GM23338 (cell line): ENCODE results near the gene ANGPTL7. TPM values are rescaled to one million over a fixed set of nuclear protein-coding genes. Genes with fewer than 3 reads are reported as not detected.

Experiments used
- ATAC-seq: fragments of 200-7000 bp; cut with Tn5 transposase; 3 replicates; pipeline ENCODE4 v1.9.1; 2020
- DNase-seq: peaks from one replicate; pipeline ENCODE4 v3.0.0-alpha.2; 2015; ENCODE audit warnings: low spot score
- H2AFZ ChIP-seq: fragments of 200-600 bp; sonication (generic); 2 replicates; pipeline ENCODE4 v1.8.0; 2016; ENCODE audit warnings: antibody characterized with exemption, mild to moderate bottlenecking, moderate library complexity
- H3F3A ChIP-seq: fragments of 200-600 bp; sonication (generic); replicated peaks from 2 replicates; pipeline ENCODE4 v1.8.0; 2017; ENCODE audit warnings: antibody characterized with exemption, mixed run types, low read depth
- H3K27ac ChIP-seq: fragments of 200-600 bp; sonication (generic); 2 replicates; pipeline ENCODE4 v1.6.1; 2016; ENCODE audit warnings: low read depth
- H3K27me3 ChIP-seq: fragments of 200-600 bp; sonication (generic); 2 replicates; pipeline ENCODE4 v1.8.0; 2016; ENCODE audit warnings: mild to moderate bottlenecking, mixed run types, moderate library complexity; ENCODE audit not compliant: insufficient read depth
- H3K36me3 ChIP-seq: fragments of 200-600 bp; sonication (generic); 2 replicates; pipeline ENCODE4 v1.8.0; 2016; ENCODE audit warnings: mild to moderate bottlenecking; ENCODE audit not compliant: insufficient read depth
- H3K4me1 ChIP-seq: fragments of 200-600 bp; sonication (generic); 2 replicates; pipeline ENCODE4 v1.8.0; 2016; ENCODE audit warnings: mild to moderate bottlenecking, moderate library complexity; ENCODE audit not compliant: insufficient read depth
- H3K4me2 ChIP-seq: fragments of 200-600 bp; sonication (generic); 2 replicates; pipeline ENCODE4 v1.7.1; 2017; ENCODE audit warnings: mixed run types
- H3K4me3 ChIP-seq: fragments of 200-600 bp; sonication (generic); 2 replicates; pipeline ENCODE4 v1.6.1; 2016; ENCODE audit warnings: mixed run types
- H3K79me2 ChIP-seq: fragments of 200-600 bp; sonication (generic); replicated peaks from 2 replicates; pipeline ENCODE4 v1.8.0; 2017; ENCODE audit warnings: mild to moderate bottlenecking; ENCODE audit not compliant: insufficient read depth
- H3K9me2 ChIP-seq: fragments of 200-600 bp; sonication (generic); 2 replicates; pipeline ENCODE4 v1.8.0; 2017; ENCODE audit not compliant: insufficient read depth
- H4K20me1 ChIP-seq: fragments of 200-600 bp; sonication (generic); replicated peaks from 2 replicates; pipeline ENCODE4 v1.8.0; 2017; ENCODE audit warnings: mild to moderate bottlenecking; ENCODE audit not compliant: insufficient read depth
- H3K27ac Mint-ChIP-seq: 2 replicates; pipeline ENCODE4 v1.8.0; 2020; ENCODE audit warnings: inconsistent platforms, mild to moderate bottlenecking, moderate library complexity, mixed read lengths
- H3K27me3 Mint-ChIP-seq: 3 replicates; pipeline ENCODE4 v1.8.0; 2022; ENCODE audit warnings: low read depth, mild to moderate bottlenecking, moderate library complexity, mixed read lengths, inconsistent platforms; ENCODE audit not compliant: insufficient read depth, poor library complexity
- H3K36me3 Mint-ChIP-seq: 3 replicates; pipeline ENCODE4 v1.8.0; 2021; ENCODE audit warnings: low read depth, mild to moderate bottlenecking, inconsistent platforms, moderate library complexity, mixed read lengths
- H3K4me1 Mint-ChIP-seq: 3 replicates; pipeline ENCODE4 v1.8.0; 2020; ENCODE audit warnings: mild to moderate bottlenecking, inconsistent platforms, mixed read lengths
- H3K4me3 Mint-ChIP-seq: 3 replicates; pipeline ENCODE4 v1.8.0; 2021; ENCODE audit warnings: moderate library complexity, mild to moderate bottlenecking, inconsistent platforms, mixed read lengths
- H3K9me3 Mint-ChIP-seq: 3 replicates; pipeline ENCODE4 v1.8.0; 2020; ENCODE audit warnings: moderate library complexity, mild to moderate bottlenecking, inconsistent platforms, mixed read lengths
- CREB1 ChIP-seq: fragments of 250-450 bp; sonication (Bioruptor Pico); IDR thresholded peaks from 2 replicates; pipeline ENCODE4 v1.5.0; 2020; ENCODE audit warnings: low read depth, mild to moderate bottlenecking, moderate library complexity
- CTCF ChIP-seq, 2 experiments: fragments of 200-600 bp in 1 of 2; sonication (generic) in 1 of 2; conservative IDR thresholded peaks; 2 replicates each; pipeline versions ENCODE4 v1.5.1 to v1.6.1; 2016 to 2017; ENCODE audit warnings: antibody characterized with exemption in 2 of 2, low read depth in 2 of 2, mild to moderate bottlenecking in 2 of 2, moderate library complexity in 1 of 2
- EZH2 ChIP-seq: fragments of 200-600 bp; sonication (generic); IDR thresholded peaks from one replicate; pipeline ENCODE4 v1.8.0; 2017; ENCODE audit warnings: antibody characterized with exemption, mild to moderate bottlenecking, low read depth; ENCODE audit not compliant: unreplicated experiment
- EZH2phosphoT487 ChIP-seq: fragments of 200-600 bp; sonication (generic); IDR thresholded peaks from one replicate; pipeline ENCODE4 v1.8.1; 2018; ENCODE audit warnings: antibody characterized with exemption; ENCODE audit not compliant: unreplicated experiment
- JUNB ChIP-seq: IDR thresholded peaks from one replicate; pipeline ENCODE4 v1.6.1; 2016; ENCODE audit warnings: antibody characterized with exemption; ENCODE audit not compliant: unreplicated experiment
- NANOG ChIP-seq: IDR thresholded peaks from 2 replicates; pipeline ENCODE4 v1.6.1; 2016; ENCODE audit warnings: antibody characterized with exemption, borderline replicate concordance
- POLR2AphosphoS5 ChIP-seq: IDR thresholded peaks from 2 replicates; pipeline ENCODE4 v1.6.1; 2016; ENCODE audit warnings: antibody characterized with exemption, low read depth
- STAT1 ChIP-seq: IDR thresholded peaks from one replicate; pipeline ENCODE4 v1.6.1; 2016; ENCODE audit warnings: antibody characterized with exemption; ENCODE audit not compliant: unreplicated experiment
- ZNF114 ChIP-seq: fragments of 250-450 bp; sonication (Bioruptor Pico); IDR thresholded peaks from 2 replicates; pipeline ENCODE4 v1.5.0; 2020; ENCODE audit warnings: mild to moderate bottlenecking, moderate library complexity
- ZNF331 ChIP-seq: fragments of 250-450 bp; sonication (Bioruptor Pico); IDR thresholded peaks from 2 replicates; pipeline ENCODE4 v1.5.0; 2020; ENCODE audit warnings: low read depth, mild to moderate bottlenecking, moderate library complexity
- ZNF462 ChIP-seq: fragments of 250-450 bp; sonication (Bioruptor Pico); IDR thresholded peaks from 2 replicates; pipeline ENCODE4 v1.5.0; 2020; ENCODE audit warnings: mild to moderate bottlenecking, moderate library complexity
- polyA plus RNA-seq: library from polyadenylated mRNA; unstranded; fragments of >200 nt; fragmentation: Nextera tagmentation; extraction: Ambion mirVana; gene quantifications from 2 replicates; pipeline ENCODE4 v1.2.1, GENCODE V29; 2016
- total RNA-seq: library from RNA; depleted of rRNA; stranded (reverse); fragments of >200 nt; shearing (Covaris generic); gene quantifications from 2 replicates; pipeline ENCODE4 v1.2.3, GENCODE V29; 2014
- TF ChIP-seq, protein P1 (sequence below): IDR thresholded peaks from 2 replicates; pipeline ENCODE4 v1.6.1; 2016; ENCODE audit warnings: antibody characterized with exemption
- TF ChIP-seq, protein P2 (sequence below): IDR thresholded peaks from one replicate; pipeline ENCODE4 v1.6.1; 2018; ENCODE audit warnings: antibody characterized with exemption; ENCODE audit not compliant: unreplicated experiment

Gene ANGPTL7
- total and polyA plus RNA-seq, 2 experiments from 2014 or later: 0.13 TPM; not detected in 1

- Mint-ChIP-seq H3K36me3 (peaks cover 46% of the 10 kb centered on the region), H3K27me3 (peaks cover 2% of the 10 kb centered on the region), H3K9me3 (no peaks in the 10 kb centered on the region), H3K4me3 (no peak overlapping the region), H3K27ac (no peak overlapping the region), H3K4me1 (no peaks in the 10 kb centered on the region)
- peaks cover 5% of the 10 kb centered on the region; the same call in 1 of the 2 replicates for H4K20me1 ChIP-seq
- H3K36me3 ChIP-seq: peaks cover 60% of the 10 kb centered on the region
- ATAC-seq (no peak), DNase-seq (no peak)
- no peak overlapping the region for H3K4me2 ChIP-seq
- no peaks in the 10 kb centered on the region for H3K4me1 ChIP-seq
- no peaks in the 10 kb centered on the region for H3K9me2 ChIP-seq
- H2AFZ ChIP-seq: no peak overlapping the region
- H3K27ac ChIP-seq: no peak overlapping the region
- no peak overlapping the region for H3K4me3 ChIP-seq
- TF ChIP-seq ZNF331 (no peak), NANOG (no peak), CTCF (conservative IDR thresholded peaks at IDR 0.05; ENCODE audit: low read depth in 2 of 2) (no peak), EZH2phosphoT487 (no peak), STAT1 (no peak), EZH2 (no peak), CREB1 (CRISPR knock-in tag) (no peak), JUNB (no peak), ZNF114 (CRISPR knock-in tag) (no peak), ZNF462 (no peak), POLR2AphosphoS5 (no peak)
- TF ChIP-seq, protein P1, sequence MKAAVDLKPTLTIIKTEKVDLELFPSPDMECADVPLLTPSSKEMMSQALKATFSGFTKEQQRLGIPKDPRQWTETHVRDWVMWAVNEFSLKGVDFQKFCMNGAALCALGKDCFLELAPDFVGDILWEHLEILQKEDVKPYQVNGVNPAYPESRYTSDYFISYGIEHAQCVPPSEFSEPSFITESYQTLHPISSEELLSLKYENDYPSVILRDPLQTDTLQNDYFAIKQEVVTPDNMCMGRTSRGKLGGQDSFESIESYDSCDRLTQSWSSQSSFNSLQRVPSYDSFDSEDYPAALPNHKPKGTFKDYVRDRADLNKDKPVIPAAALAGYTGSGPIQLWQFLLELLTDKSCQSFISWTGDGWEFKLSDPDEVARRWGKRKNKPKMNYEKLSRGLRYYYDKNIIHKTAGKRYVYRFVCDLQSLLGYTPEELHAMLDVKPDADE: no peak
- TF ChIP-seq, protein P2, sequence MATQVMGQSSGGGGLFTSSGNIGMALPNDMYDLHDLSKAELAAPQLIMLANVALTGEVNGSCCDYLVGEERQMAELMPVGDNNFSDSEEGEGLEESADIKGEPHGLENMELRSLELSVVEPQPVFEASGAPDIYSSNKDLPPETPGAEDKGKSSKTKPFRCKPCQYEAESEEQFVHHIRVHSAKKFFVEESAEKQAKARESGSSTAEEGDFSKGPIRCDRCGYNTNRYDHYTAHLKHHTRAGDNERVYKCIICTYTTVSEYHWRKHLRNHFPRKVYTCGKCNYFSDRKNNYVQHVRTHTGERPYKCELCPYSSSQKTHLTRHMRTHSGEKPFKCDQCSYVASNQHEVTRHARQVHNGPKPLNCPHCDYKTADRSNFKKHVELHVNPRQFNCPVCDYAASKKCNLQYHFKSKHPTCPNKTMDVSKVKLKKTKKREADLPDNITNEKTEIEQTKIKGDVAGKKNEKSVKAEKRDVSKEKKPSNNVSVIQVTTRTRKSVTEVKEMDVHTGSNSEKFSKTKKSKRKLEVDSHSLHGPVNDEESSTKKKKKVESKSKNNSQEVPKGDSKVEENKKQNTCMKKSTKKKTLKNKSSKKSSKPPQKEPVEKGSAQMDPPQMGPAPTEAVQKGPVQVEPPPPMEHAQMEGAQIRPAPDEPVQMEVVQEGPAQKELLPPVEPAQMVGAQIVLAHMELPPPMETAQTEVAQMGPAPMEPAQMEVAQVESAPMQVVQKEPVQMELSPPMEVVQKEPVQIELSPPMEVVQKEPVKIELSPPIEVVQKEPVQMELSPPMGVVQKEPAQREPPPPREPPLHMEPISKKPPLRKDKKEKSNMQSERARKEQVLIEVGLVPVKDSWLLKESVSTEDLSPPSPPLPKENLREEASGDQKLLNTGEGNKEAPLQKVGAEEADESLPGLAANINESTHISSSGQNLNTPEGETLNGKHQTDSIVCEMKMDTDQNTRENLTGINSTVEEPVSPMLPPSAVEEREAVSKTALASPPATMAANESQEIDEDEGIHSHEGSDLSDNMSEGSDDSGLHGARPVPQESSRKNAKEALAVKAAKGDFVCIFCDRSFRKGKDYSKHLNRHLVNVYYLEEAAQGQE: no peak
- H3K79me2 ChIP-seq: no peaks in the 10 kb centered on the region
- no peaks in the 10 kb centered on the region for H3F3A ChIP-seq
- no peaks in the 10 kb centered on the region for H3K27me3 ChIP-seq
These were observed 15.4 kb downstream of the ANGPTL7 start for GRCh38 chr1:11204396-11205190.
